OCI-LY7 (cell line): ENCODE data around the gene SERPINA1. TPM values are rescaled to one million over a fixed set of nuclear protein-coding genes. Genes with fewer than 3 reads are reported as not detected.
"Not testable (repeated sequence)": the region's sequence is repeated elsewhere in the genome, so short reads cannot be mapped to it uniquely, and the experiment has no call there.

Experiments
- BruUV-seq: library from RNA; stranded (reverse); fragments of 400-500 nt; replicated peaks from 2 replicates; lab custom pipeline; 2021; lab: Mats Ljungman, UMichigan
- CTCF ChIA-PET: fragments of 300-600 bp; sonication (Branson Sonifier 250); formaldehyde crosslinking; loops from one replicate; lab custom pipeline; 2022; ENCODE audit warnings: antibody characterized with exemption; ENCODE audit not compliant: unreplicated experiment; lab: Charles Lee
- POLR2A ChIA-PET: fragments of 300-600 bp; sonication (Branson Sonifier 250); formaldehyde crosslinking; loops from one replicate; lab custom pipeline; 2022; ENCODE audit warnings: antibody characterized with exemption; lab: Charles Lee
- DNase-seq: peaks from one replicate; pipeline ENCODE4 v3.0.0-alpha.2; 2015; ENCODE audit warnings: low spot score
- H2AFZ ChIP-seq: fragments of 200-600 bp; sonication (generic), shearing (Covaris generic); 2 replicates; pipeline ENCODE4 v1.6.1; 2014; ENCODE audit warnings: mild to moderate bottlenecking, antibody characterized with exemption, low read length, moderate library complexity
- H3K27ac ChIP-seq: fragments of 200-600 bp; sonication (generic); 2 replicates; pipeline ENCODE4 v1.5.1; 2014; ENCODE audit warnings: mixed run types, low read depth, mild to moderate bottlenecking, moderate library complexity, low read length, inconsistent platforms; ENCODE audit not compliant: poor library complexity, severe bottlenecking
- H3K36me3 ChIP-seq: fragments of 200-600 bp; sonication (generic); 2 replicates; pipeline ENCODE4 v1.6.1; 2014; ENCODE audit warnings: mild to moderate bottlenecking, antibody characterized with exemption, low read length, moderate library complexity, mixed read lengths; ENCODE audit not compliant: insufficient read depth
- H3K4me1 ChIP-seq: fragments of 200-600 bp; sonication (generic); 2 replicates; pipeline ENCODE4 v1.5.1; 2014; ENCODE audit warnings: mild to moderate bottlenecking, low read length; ENCODE audit not compliant: insufficient read depth, poor library complexity, severe bottlenecking
- H3K4me2 ChIP-seq: fragments of 200-600 bp; sonication (generic); 2 replicates; pipeline ENCODE4 v1.6.1; 2014; ENCODE audit warnings: mild to moderate bottlenecking, low read length
- H3K4me3 ChIP-seq: fragments of 200-600 bp; sonication (generic); 2 replicates; pipeline ENCODE4 v1.5.1; 2014; ENCODE audit warnings: mild to moderate bottlenecking, low read depth, low read length; ENCODE audit not compliant: poor library complexity, severe bottlenecking
- H3K79me2 ChIP-seq: fragments of 200-600 bp; sonication (generic); 2 replicates; pipeline ENCODE4 v1.6.1; 2016; ENCODE audit warnings: low read depth, mild to moderate bottlenecking, low read length, moderate library complexity, mixed read lengths; ENCODE audit not compliant: insufficient read depth
- H3K9me2 ChIP-seq: fragments of 200-600 bp; sonication (generic); 2 replicates; pipeline ENCODE4 v1.6.1; 2016; ENCODE audit warnings: mild to moderate bottlenecking, low read length, mixed read lengths; ENCODE audit not compliant: insufficient read depth
- H3K9me3 ChIP-seq: fragments of 200-600 bp; sonication (generic); 2 replicates; pipeline ENCODE4 v1.6.1; 2014; ENCODE audit warnings: mild to moderate bottlenecking, mixed run types, low read length, mixed read lengths
- H4K20me1 ChIP-seq: fragments of 200-600 bp; sonication (generic); 2 replicates; pipeline ENCODE4 v1.6.1; 2014; ENCODE audit warnings: mild to moderate bottlenecking, antibody characterized with exemption, low read length, moderate library complexity, mixed read lengths; ENCODE audit not compliant: insufficient read depth
- CTCF ChIP-seq: fragments of 200-600 bp; sonication (generic); conservative IDR thresholded peaks from 2 replicates; pipeline ENCODE4 v1.5.1; 2014; ENCODE audit warnings: mild to moderate bottlenecking, antibody characterized with exemption, low read length, moderate library complexity, mixed read lengths
- EZH2phosphoT487 ChIP-seq: fragments of 200-600 bp; sonication (generic); IDR thresholded peaks from 2 replicates; pipeline ENCODE4 v1.6.1; 2018; ENCODE audit warnings: low read depth, borderline replicate concordance, mild to moderate bottlenecking, mixed run types, antibody characterized with exemption, low read length, moderate library complexity, mixed read lengths
- intact Hi-C: fragments of 100-400 bp; cut with micrococcal nuclease; formaldehyde crosslinking; loops from one replicate; pipeline ENCODE4 v1.10.0; 2022; ENCODE audit not compliant: unreplicated experiment
- total RNA-seq, 2 experiments: library from RNA; depleted of rRNA in 1 of 2; stranded (reverse); fragments of >200 nt in 1 of 2; shearing (Covaris generic) in 1 of 2; gene quantifications; 2 replicates each; pipeline ENCODE4 v1.2.3, GENCODE V29; 2014 to 2022

Gene SERPINA1
- total RNA-seq, 2 experiments from 2014 or later = not detected

GRCh38 chr14:94370524-94370910 lies 17.9 kb downstream of the SERPINA1 start:
- DNase-seq = no peak
- no peak overlapping the region for H2AFZ ChIP-seq
- POLR2A ChIA-PET = no interaction called here
- CTCF ChIA-PET = interaction anchor here (0.6 kb wide), 1 partner anchor 35 kb away, joined by 3 read pairs; no protein-coding TSS in a partner anchor
- H3K79me2 ChIP-seq = no peaks in the 10 kb centered on the region
- no peak for TF ChIP-seq CTCF
- no peak for TF ChIP-seq EZH2phosphoT487
- no peaks in the 10 kb centered on the region for H3K9me3 ChIP-seq
- no TSS peak for BruUV-seq
- no peak overlapping the region for H3K27ac ChIP-seq
- H3K4me1 ChIP-seq = no peaks in the 10 kb centered on the region
- H4K20me1 ChIP-seq = no peaks in the 10 kb centered on the region
- H3K4me2 ChIP-seq = no peak overlapping the region
- H3K9me2 ChIP-seq = no peaks in the 10 kb centered on the region
- intact Hi-C loops = no loop called here
- no peak overlapping the region for H3K4me3 ChIP-seq
- no peaks in the 10 kb centered on the region for H3K36me3 ChIP-seq

- POLR2A ChIA-PET, intact Hi-C loops, H3K4me1 ChIP-seq, DNase-seq, H3K4me3 ChIP-seq, H3K79me2 ChIP-seq, H4K20me1 ChIP-seq, BruUV-seq, H3K36me3 ChIP-seq, H3K9me3 ChIP-seq, H3K27ac ChIP-seq, H2AFZ ChIP-seq, H3K9me2 ChIP-seq, H3K4me2 ChIP-seq: not testable (repeated sequence)
- CTCF ChIA-PET = interaction anchor here (0.6 kb wide), 1 partner anchor 36 kb away, joined by 3 read pairs; no protein-coding TSS in a partner anchor
These were observed 18.5 kb downstream of the SERPINA1 start for GRCh38 chr14:94369766-94370523.

- no peaks in the 10 kb centered on the region for H3K4me1 ChIP-seq
- BruUV-seq = no TSS peak
- no peak overlapping the region for H2AFZ ChIP-seq
- intact Hi-C loops = no loop called here
- H3K79me2 ChIP-seq = no peaks in the 10 kb centered on the region
- H3K9me2 ChIP-seq = no peaks in the 10 kb centered on the region
- H3K4me2 ChIP-seq = no peak overlapping the region
- no peak for TF ChIP-seq EZH2phosphoT487
- TF ChIP-seq CTCF = no peak
- H3K4me3 ChIP-seq = no peak overlapping the region
- ChIA-PET POLR2A (no interaction called here), CTCF (no interaction called here)
- H4K20me1 ChIP-seq = no peaks in the 10 kb centered on the region
- H3K36me3 ChIP-seq = no peaks in the 10 kb centered on the region
- no peaks in the 10 kb centered on the region for H3K9me3 ChIP-seq
- H3K27ac ChIP-seq = no peak overlapping the region
- no peak for DNase-seq
These were observed 19.4 kb downstream of the SERPINA1 start for GRCh38 chr14:94368956-94369355.
